Right hindlimb (tissue), 1 donor: ENCODE results near the gene ABHD8.

Experiments used
- DNase-seq: peaks from one replicate; pipeline ENCODE4 v3.0.0-alpha.2; 2018

ABHD8 gene

DNA sequence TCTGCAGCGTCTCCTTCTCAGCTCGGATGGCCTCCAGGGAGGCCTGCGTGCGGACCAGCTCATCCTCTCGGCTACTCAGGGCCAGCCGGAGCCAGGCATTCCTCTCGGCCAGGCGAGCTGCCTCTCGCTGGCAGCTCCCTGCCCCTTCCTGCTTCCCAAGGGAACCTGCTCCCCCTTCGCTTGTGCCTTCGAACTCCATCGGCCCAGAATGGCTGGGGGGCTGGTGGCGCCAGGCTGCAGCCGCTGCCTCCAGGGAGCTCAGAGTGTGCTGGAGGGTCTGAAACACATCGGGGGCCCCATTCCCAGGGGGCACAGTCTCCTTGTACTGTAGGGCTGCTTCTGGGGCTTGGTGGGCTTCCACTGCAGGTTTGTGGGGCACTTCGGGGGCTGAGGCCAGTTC, 40.7 kb downstream of the ABHD8 start:
- no peak for DNase-seq

DNA sequence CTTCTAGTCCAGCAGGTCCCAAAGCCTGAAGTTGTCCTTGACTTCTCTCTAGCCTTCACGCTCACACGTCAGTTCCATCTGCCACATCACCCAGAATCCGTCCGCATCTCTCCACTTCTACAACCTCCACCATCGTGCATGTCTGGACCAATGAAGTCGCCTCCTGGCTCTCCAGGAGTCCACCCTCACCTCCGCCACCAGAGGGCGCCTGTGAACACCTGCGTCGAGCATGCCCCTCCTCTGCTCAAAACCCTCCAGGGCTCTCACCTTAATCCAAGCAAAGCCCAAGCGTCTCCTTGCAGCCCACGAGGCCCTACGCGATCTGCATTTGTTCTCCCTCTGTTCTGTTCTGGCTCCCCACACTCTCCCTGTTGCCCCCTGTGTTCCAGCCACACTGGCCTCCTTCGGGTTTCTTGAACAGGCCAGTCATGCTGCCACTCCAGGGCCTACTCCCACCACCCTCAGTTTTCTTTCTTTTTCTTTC, 42.3 kb downstream of the ABHD8 start:
- DNase-seq = peak; percentile 54

GRCh38 chr19:17259934-17260333, 43.3 kb downstream of the ABHD8 start:
- no peak for DNase-seq

DNA sequence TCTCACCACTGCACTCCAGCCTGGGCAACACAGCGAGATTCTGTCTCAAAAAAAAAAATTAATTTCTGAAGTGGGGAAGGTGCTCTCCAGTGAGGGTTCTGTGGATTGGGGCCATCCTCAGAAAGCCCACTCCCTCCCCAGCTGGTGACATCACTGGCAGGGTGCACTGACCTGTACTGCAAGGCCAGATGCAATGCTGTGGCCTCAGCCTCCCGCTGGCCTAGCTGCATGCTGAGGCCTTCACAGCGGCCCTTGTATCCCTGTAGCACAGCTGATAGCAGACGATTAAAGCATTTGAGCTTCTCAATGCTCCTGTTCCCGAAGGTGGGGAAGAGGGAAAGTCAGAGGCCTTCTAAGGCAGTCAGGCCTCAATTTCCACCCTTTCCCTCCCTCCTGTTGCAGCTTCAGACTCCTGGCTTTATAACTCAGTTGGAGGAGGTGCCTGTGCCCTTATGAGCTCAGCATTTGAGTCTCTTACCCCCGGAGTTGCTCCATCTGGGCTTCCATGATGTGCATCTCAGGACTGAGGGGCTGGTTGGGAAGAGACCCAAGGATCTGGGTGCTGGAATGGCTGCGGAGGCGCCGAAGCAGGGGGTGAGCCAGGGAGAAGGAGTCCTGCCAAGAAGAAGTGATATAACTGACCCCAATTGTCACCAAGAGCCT, 44.0 kb downstream of the ABHD8 start:
- DNase-seq = no peak

DNA sequence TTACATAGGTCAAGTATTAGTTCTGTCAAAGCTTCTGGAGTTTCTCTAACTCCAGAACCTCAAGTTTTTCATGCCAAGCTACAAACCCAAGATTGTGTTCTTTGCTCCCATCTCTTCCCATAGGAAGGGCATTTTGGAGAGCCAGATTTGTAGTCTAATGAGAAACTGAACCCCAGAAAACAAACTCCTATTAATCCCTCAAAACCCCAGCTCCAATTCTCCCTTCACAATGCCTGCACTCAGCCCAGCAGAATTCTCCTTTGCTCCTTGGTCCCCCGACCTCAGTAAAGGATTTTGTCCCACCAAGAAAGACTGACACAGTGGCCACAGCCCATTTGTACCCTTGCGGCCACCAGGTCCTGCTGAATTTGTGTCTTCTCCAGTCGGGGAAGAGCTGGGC, 47.1 kb downstream of the ABHD8 start:
- no peak for DNase-seq

- no peak for DNase-seq
Observed at GRCh38 chr19:17255150-17255621, 48.0 kb downstream of the ABHD8 start.

DNA sequence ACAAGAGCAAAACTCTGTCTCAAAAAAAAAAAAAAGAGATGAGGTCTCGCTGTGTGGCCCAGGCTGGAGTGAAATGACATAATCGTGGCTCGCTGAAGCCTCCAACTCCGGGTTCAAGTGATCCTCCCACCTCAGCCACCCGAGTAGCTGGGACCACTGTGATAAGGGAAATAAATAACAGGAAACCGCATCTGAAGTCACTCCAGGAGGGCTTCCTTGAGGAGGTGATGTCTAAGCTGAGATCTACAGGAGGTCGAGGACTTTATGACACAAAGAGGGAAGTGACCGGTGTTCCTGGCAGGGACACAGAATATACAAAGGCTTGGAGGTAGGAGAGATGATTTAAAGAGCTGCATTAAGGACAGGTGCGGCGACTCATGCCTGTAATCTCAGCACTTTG, 48.6 kb downstream of the ABHD8 start:
- DNase-seq = no peak

- DNase-seq = no peak
Observed at GRCh38 chr19:17249887-17250548, 53.2 kb downstream of the ABHD8 start.

DNA sequence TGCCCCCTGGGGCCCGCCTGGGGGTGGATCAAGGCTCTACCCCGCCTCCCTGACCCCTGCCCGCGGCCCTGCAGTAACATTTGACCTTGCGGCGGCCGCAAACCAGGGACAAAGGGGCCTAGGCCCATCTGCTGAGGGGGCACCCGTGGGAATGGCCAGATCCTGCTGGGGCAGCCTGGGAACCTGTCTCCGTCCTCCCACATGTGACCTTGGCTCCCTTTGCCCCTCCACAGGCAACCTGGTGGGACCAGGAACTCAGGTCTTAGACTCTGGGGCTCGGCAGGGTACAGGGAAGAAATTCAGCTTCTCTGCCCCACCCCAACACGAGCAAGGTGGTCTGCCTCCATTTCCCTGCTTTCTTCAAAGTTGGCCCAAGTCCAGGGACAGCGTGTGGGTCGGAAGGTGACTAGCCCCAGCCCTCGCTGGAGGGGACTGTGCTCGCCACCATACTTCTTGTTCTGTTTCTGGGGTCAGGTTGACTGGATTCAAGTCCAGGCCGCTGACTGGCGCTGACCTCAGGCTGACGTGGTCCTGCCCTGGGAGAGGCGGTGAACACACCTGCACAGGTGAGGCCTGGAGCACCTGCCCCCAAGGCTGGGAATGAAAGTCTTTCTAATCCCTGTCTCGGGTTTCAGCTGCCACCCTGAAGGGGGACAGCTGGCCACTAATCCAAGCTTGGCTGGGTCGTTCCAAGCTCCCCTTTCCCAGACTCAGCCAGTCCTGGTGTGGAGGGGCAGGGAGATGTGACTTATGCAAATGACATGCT, 55.0 kb downstream of the ABHD8 start:
- DNase-seq = no peak

DNA sequence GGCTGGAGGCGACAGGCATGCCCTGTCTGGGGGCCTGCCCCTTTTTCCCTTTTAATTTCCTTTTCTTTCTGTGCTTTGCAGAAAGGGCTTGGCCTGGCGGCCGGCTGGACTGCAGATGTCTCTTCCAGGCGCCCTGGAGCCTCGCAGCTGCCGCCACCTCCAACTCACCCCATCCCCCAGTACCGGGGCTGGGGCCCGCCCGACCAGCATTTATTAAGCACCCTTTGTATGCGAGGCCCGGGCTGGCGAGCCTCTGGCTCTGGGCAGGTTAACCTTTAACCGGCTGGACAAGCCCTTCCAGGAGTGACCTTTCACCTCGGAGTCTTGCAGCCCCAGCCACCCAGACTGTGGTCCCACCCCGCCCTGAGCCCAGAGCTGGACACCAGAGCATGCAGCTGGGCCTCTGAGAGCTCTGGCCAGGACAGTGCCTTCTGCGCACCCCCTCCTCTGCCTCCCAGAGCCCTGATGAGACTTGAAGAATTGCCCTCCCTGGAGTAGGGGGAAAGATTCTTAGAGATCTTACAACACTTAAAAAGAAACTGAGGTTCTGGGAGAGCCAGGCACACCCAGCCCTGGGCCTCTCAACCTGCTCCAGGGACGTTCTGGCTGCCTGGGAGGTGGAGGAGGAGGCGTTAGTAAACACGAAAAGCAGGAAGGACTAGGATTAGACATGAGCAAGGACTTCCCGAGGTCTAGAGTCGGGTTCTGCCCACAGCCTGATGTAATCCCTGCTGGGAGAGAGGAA, 56.4 kb downstream of the ABHD8 start:
- peak; percentile 79 for DNase-seq

DNA sequence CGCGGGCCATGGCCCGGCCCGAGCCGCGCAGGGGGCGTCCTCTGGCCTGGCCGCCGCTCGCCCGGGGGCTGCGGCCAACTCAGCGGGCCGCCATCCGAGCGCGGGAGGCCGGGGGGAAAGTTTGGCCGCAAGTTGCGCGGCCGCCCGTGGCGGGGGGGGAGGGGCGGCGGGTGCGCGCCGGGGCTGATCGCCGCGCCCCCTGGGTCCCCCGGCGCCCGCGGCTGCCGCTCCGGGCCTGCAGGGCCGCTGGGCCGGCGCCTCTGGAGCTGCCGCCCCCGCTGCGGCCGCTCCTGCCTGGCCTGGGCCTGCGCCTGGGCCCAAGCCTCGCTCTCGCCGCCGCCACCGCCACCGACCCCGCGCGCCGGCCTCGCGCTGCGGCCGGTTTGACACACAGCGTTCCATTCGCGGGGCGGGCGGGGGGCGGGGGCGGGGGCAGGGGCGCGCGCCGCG, 57.7 kb downstream of the ABHD8 start, which contains the start of gene NR2F6:
Gene NR2F6, minus strand, starts transcription at position 385 of the 450 bp plus-strand sequence. CDS start 699 bp downstream, outside the sequence.
- DNase-seq = no peak

GRCh38 chr19:17244618-17245534, 58.3 kb downstream of the ABHD8 start:
- no peak for DNase-seq

GRCh38 chr19:17243830-17244617, 59.2 kb downstream of the ABHD8 start:
- DNase-seq = peak; percentile 48

- DNase-seq = no peak
Observed at GRCh38 chr19:17243211-17243829, 59.9 kb downstream of the ABHD8 start.

DNA sequence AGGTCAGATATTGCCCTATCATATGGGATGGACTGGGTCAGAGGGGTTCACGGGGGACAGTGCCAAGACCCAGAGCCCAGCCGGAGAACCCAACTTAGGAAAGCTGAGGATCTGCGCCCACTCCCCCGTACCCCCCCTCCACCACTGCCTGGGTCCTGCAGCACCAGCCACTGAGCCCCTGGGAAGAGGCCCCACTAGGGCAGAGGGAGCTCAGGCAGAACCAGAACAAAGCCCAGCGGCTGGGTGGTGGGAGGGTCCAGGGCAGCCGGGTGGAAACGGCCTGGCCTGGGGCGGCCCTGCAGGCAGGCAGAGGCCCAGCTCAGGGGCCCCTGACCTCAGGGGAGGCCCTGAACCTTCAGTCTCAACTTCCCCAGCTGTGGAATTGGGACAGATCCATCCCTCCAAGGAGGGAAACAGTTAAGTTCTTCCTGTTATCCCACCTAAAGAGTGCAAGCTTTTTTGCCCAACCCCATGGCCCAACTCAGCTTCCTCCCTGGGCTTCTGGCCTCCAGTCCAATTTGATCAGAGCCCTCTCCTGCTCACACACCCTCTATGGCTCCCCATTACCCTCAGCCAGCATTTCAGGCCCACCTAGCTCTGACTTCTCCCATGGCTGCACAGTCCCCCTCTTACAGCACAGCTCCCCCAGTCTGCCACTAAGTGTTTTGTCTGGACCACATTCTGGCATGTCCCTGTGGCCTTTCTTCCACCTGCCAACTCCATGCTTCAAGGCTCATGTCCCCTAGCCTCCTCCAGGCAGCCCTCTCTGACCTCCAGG, 60.6 kb downstream of the ABHD8 start:
- no peak for DNase-seq
